Muscle layer of colon (tissue), 2 donors: ENCODE data around the gene TBRG4.
"Not testable (repeated sequence)": the region's sequence is repeated elsewhere in the genome, so short reads cannot be mapped to it uniquely, and the experiment has no call there.

Experiments
- H3K27ac ChIP-seq: one replicate; pipeline ENCODE4 v1.7.0; 2013; ENCODE audit warnings: low read depth, mild to moderate bottlenecking, low read length, moderate library complexity
- H3K27me3 ChIP-seq, 2 donors: one replicate each; pipeline ENCODE4 v1.7.0; 2013; ENCODE audit warnings: low read length in 2 of 2, mild to moderate bottlenecking in 2 of 2; ENCODE audit not compliant: insufficient read depth in 2 of 2, control insufficient read depth in 1 of 2
- H3K36me3 ChIP-seq: one replicate; pipeline ENCODE4 v1.7.0; 2013; ENCODE audit warnings: mild to moderate bottlenecking, low read length; ENCODE audit not compliant: insufficient read depth
- H3K4me1 ChIP-seq: one replicate; pipeline ENCODE4 v1.7.0; 2013; ENCODE audit warnings: mild to moderate bottlenecking, low read length; ENCODE audit not compliant: insufficient read depth
- H3K4me3 ChIP-seq, 2 donors: one replicate each; pipeline ENCODE4 v1.7.0; 2013; ENCODE audit warnings: low read length in 2 of 2, low read depth in 1 of 2, mild to moderate bottlenecking in 1 of 2, moderate library complexity in 1 of 2
- H3K9ac ChIP-seq: one replicate; pipeline ENCODE4 v1.7.0; 2013; ENCODE audit warnings: low read length
- H3K9me3 ChIP-seq: one replicate; pipeline ENCODE4 v1.7.0; 2013; ENCODE audit warnings: mild to moderate bottlenecking, low read length
- donor health status: abdominal sarcoma.
- donor health status: Adenocarcinoma of cecum.

TBRG4 gene

DNA sequence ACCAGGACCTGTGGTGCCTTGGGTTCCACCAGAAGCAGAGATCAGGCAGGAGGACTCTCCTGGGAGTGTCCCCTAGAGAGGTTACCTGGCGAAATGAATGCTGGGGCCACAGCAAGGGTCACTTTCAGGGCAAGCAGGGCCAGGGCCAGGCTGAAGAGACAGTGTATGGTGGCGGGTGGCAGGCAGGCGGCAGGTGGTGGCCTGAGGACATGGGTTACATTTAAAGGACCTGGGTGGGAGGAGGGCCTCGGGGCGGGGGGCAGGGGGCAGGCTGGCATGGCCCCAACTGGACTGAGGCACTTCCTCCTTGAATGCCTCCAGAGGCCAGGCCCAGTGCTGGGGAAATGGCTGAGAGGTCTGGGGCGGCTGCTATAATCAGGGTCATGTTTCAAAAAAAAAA lies 14.7 kb upstream of the TBRG4 start:
- H3K9ac ChIP-seq = no peak overlapping the region
- H3K36me3 ChIP-seq = no peaks in the 10 kb centered on the region
- no peak overlapping the region for H3K4me3 ChIP-seq
- H3K9me3 ChIP-seq = no peaks in the 10 kb centered on the region
- no peaks in the 10 kb centered on the region for H3K4me1 ChIP-seq
- no peak overlapping the region for H3K27ac ChIP-seq
- H3K27me3 ChIP-seq = no peaks in the 10 kb centered on the region

DNA sequence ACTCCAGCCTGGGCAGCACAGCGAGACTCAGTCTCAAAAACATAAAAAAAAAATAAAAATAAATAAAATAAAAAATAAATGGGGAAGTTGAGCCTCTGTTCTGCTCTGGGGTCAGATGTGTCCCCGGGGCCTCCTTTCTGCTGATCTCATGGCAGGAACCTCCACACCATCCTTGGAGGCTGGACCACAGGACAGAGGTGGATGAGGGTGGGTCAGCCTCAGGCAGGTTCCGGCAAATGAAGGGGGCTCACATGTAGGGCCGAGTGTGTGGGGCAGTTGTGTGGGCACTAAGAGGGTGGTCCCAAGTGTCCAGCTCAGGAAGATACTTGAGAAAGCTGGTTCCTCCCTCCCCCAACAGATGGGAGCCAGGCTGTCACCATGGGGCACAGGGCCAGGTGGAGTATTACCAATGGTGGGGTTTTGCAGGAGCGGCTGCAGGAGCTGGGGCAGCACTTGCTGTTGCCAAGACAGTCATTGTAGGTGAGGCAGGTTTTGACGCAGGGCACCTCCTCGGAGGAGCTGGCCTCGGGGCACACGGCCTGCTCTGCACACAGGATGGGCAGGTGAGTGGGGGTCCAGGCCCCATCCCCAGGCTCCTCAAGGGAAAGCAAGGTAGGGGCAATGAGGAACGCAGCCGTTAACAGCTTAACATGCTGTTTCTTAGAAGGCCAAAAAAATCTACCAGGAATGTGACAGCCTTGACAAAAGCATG lies 13.9 kb upstream of the TBRG4 start:
- Histone ChIP-seq H3K9me3 (no peaks in the 10 kb centered on the region), H3K27me3 (no peaks in the 10 kb centered on the region), H3K4me3 (no peak overlapping the region), H3K36me3 (no peaks in the 10 kb centered on the region), H3K9ac (no peak overlapping the region), H3K27ac (no peak overlapping the region), H3K4me1 (no peaks in the 10 kb centered on the region)

- Histone ChIP-seq H3K9ac (no peak overlapping the region), H3K4me3 (no peak overlapping the region), H3K9me3 (no peaks in the 10 kb centered on the region), H3K27me3 (no peaks in the 10 kb centered on the region), H3K36me3 (no peaks in the 10 kb centered on the region), H3K4me1 (no peaks in the 10 kb centered on the region), H3K27ac (no peak overlapping the region)
Observed at GRCh38 chr7:45123913-45124710, 12.6 kb upstream of the TBRG4 start.

- H3K27me3 ChIP-seq = no peaks in the 10 kb centered on the region
- no peaks in the 10 kb centered on the region for H3K36me3 ChIP-seq
- no peak overlapping the region for H3K27ac ChIP-seq
- H3K4me1 ChIP-seq = no peaks in the 10 kb centered on the region
- H3K9ac ChIP-seq = no peak overlapping the region
- no peaks in the 10 kb centered on the region for H3K9me3 ChIP-seq
- H3K4me3 ChIP-seq = no peak overlapping the region
Observed at GRCh38 chr7:45122975-45123860, 11.7 kb upstream of the TBRG4 start.

GRCh38 chr7:45119550-45119949 lies 8.1 kb upstream of the TBRG4 start:
- Histone ChIP-seq H3K9me3 (no peaks in the 10 kb centered on the region), H3K4me3 (no peak overlapping the region), H3K27me3 (no peaks in the 10 kb centered on the region), H3K9ac (no peak overlapping the region), H3K27ac (no peak overlapping the region), H3K4me1 (no peaks in the 10 kb centered on the region), H3K36me3 (no peaks in the 10 kb centered on the region)

DNA sequence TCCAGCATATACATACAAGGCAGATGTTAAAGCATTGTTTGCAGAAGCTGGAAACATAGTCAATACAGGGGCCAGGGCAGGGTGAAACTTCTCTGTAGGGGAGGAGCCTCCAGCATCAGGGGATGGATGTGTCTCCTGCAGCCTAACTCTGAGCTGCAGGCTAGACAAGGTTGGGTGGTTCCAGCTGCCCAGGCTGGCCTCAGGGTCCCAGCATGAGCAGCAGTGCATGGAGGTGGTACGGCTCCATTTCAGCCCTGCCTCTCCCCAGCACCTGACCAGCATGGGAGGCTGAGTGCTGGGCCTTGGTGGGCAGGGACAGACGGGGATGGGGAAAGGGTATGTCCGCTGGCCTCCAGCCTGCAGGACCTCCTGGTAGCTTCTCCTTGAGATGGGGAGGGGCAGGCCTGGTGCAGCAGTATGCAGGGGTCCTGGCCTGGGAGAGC lies 7.4 kb upstream of the TBRG4 start:
- H3K36me3 ChIP-seq = no peaks in the 10 kb centered on the region
- no peaks in the 10 kb centered on the region for H3K9me3 ChIP-seq
- H3K27me3 ChIP-seq = no peaks in the 10 kb centered on the region
- H3K4me1 ChIP-seq = no peaks in the 10 kb centered on the region
- H3K27ac ChIP-seq = no peak overlapping the region
- H3K4me3 ChIP-seq = no peak overlapping the region
- no peak overlapping the region for H3K9ac ChIP-seq

GRCh38 chr7:45118292-45118691 lies 6.8 kb upstream of the TBRG4 start:
- no peaks in the 10 kb centered on the region for H3K9me3 ChIP-seq
- H3K36me3 ChIP-seq = no peaks in the 10 kb centered on the region
- no peaks in the 10 kb centered on the region for H3K4me1 ChIP-seq
- H3K27me3 ChIP-seq = no peaks in the 10 kb centered on the region
- no peak overlapping the region for H3K27ac ChIP-seq
- no peak overlapping the region for H3K9ac ChIP-seq
- no peak overlapping the region for H3K4me3 ChIP-seq

- no peaks in the 10 kb centered on the region for H3K36me3 ChIP-seq
- H3K9ac ChIP-seq = no peak overlapping the region
- H3K4me3 ChIP-seq = no peak overlapping the region
- no peak overlapping the region for H3K27ac ChIP-seq
- H3K9me3 ChIP-seq = no peaks in the 10 kb centered on the region
- H3K27me3 ChIP-seq = no peaks in the 10 kb centered on the region
- H3K4me1 ChIP-seq = peaks cover under 1% of the 10 kb centered on the region
Observed at GRCh38 chr7:45117582-45117981, 6.1 kb upstream of the TBRG4 start.

- H3K9ac ChIP-seq = no peak overlapping the region
- H3K27me3 ChIP-seq = no peaks in the 10 kb centered on the region
- H3K9me3 ChIP-seq = no peaks in the 10 kb centered on the region
- H3K27ac ChIP-seq = no peak overlapping the region
- H3K4me1 ChIP-seq = peaks cover 7% of the 10 kb centered on the region
- H3K36me3 ChIP-seq = no peaks in the 10 kb centered on the region
- H3K4me3 ChIP-seq = no peak overlapping the region
Observed at GRCh38 chr7:45116048-45116447, 4.6 kb upstream of the TBRG4 start.

DNA sequence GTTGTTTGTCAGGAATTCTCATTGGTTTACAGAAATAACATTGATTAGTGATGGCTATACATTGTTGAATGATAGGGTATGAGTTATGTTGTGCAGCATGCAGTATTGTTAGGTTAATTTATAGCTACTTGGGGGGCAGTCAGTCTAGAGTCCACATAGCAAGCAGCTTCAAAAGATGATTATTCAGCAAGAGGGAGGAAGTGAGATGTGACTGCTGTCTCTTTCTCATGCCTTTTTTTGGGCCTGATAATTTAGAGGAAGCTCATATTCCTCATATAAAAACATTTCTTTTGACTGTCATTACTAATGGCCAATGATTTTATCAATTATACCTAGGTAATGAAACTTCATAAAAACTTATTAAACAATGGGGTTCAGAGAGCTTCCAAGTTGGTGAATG lies 3.4 kb upstream of the TBRG4 start:
- Histone ChIP-seq H3K9me3 (no peaks in the 10 kb centered on the region), H3K27ac (no peak overlapping the region), H3K27me3 (no peaks in the 10 kb centered on the region), H3K36me3 (no peaks in the 10 kb centered on the region), H3K4me1 (peaks cover 18% of the 10 kb centered on the region), H3K9ac (no peak overlapping the region), H3K4me3 (no peak overlapping the region)

DNA sequence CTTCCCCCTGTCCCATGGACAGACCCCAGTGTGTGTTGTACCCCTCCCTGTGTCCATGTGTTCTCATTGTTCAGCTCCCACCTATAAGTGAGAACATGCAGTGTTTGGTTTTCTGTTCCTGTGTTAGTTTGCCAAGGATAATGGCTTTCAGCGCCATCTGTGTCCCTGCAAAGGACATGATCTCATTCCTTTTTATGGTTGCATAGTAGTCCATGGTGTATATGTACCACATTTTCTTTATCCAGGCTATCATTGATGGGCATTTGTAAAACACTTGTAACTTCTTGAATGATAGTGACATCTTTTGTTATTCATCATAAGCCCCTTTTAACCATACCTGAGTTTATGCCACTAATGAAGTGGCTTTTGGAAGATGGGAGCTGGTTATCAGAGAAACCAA lies 2.8 kb upstream of the TBRG4 start:
- H3K4me1 ChIP-seq = peaks cover 20% of the 10 kb centered on the region
- H3K27me3 ChIP-seq, H3K9ac ChIP-seq, H3K9me3 ChIP-seq, H3K4me3 ChIP-seq, H3K27ac ChIP-seq, H3K36me3 ChIP-seq: not testable (repeated sequence)
